GM12878 (cell line): ENCODE data around the gene L1CAM. TPM values are rescaled to one million over a fixed set of nuclear protein-coding genes. Genes with fewer than 3 reads are reported as not detected.
A peak's percentile ranks its signal among the peaks of the same experiment; 100 is the strongest.

ENCODE experiments used
- ATAC-seq: fragments of 200-7000 bp; cut with Tn5 transposase; 3 replicates; pipeline ENCODE4 v1.9.1; 2020; ENCODE audit warnings: mild to moderate bottlenecking, moderate library complexity
- BruUV-seq: library from RNA; stranded (reverse); fragments of 400-500 nt; replicated peaks from 2 replicates; lab custom pipeline; 2021; lab: Mats Ljungman, UMichigan
- CTCF ChIA-PET: fragments of 300-600 bp; sonication (Branson Sonifier 250); formaldehyde crosslinking; extraction: SDS; loops from one replicate; lab custom pipeline; 2021; ENCODE audit warnings: inconsistent platforms; lab: Yijun Ruan, JAX
- POLR2A ChIA-PET: fragments of 350-600 bp; formaldehyde crosslinking; extraction: SDS; loops from one replicate; lab custom pipeline; 2021; ENCODE audit warnings: inconsistent platforms; lab: Charles Lee
- RAD21 ChIA-PET: fragments of 300-600 bp; sonication (Branson Sonifier 250); formaldehyde crosslinking; loops from one replicate; lab custom pipeline; 2023; ENCODE audit warnings: antibody characterized with exemption; ENCODE audit not compliant: unreplicated experiment; lab: Charles Lee
- SMC1A ChIA-PET: fragments of 300-600 bp; sonication (Branson Sonifier 250); formaldehyde crosslinking; loops from one replicate; lab custom pipeline; 2023; ENCODE audit not compliant: unreplicated experiment, uncharacterized antibody; lab: Charles Lee
- DNase-seq: peaks from one replicate; pipeline ENCODE4 v3.0.0-alpha.2; 2011; ENCODE audit warnings: low read depth, low spot score
- FAIRE-seq: peaks from 3 replicates; lab custom pipeline; 2011; peaks lifted over from hg19 to GRCh38; lab: Jason Lieb, UNC
- H2AFZ ChIP-seq: 2 replicates; pipeline ENCODE4 v1.6.0; 2011; ENCODE audit warnings: low read depth, low read length, control low read depth; ENCODE audit not compliant: control insufficient read depth
- H3K27ac ChIP-seq: 2 replicates; pipeline ENCODE4 v1.5.1; 2011; ENCODE audit warnings: control low read depth; ENCODE audit not compliant: control insufficient read depth, insufficient read depth
- H3K27me3 ChIP-seq, 2 experiments: replicated peaks in 1 of 2; 2 replicates each; pipeline versions ENCODE4 v1.6.0 to v1.6.1; 2011; ENCODE audit warnings: low read length in 1 of 2; ENCODE audit not compliant: control insufficient read depth in 2 of 2, insufficient read depth in 2 of 2
- H3K36me3 ChIP-seq, 2 experiments: 2 replicates each; pipeline ENCODE4 v1.5.1; 2011; ENCODE audit warnings: low read length in 1 of 2; ENCODE audit not compliant: control insufficient read depth in 2 of 2, insufficient read depth in 2 of 2
- H3K4me1 ChIP-seq: 2 replicates; pipeline ENCODE4 v1.6.1; 2011; ENCODE audit warnings: mild to moderate bottlenecking, low read length, moderate library complexity, mixed read lengths; ENCODE audit not compliant: control insufficient read depth, insufficient read depth
- H3K4me2 ChIP-seq: 2 replicates; pipeline ENCODE4 v1.6.0; 2011; ENCODE audit warnings: control low read depth; ENCODE audit not compliant: control insufficient read depth, insufficient read depth
- H3K4me3 ChIP-seq: fragments of 200-600 bp; sonication (generic); 2 replicates; pipeline ENCODE4 v1.5.1; 2016
- H3K79me2 ChIP-seq: 2 replicates; pipeline ENCODE4 v1.6.0; 2011; ENCODE audit warnings: low read length; ENCODE audit not compliant: control insufficient read depth, insufficient read depth
- H3K9ac ChIP-seq: 2 replicates; pipeline ENCODE4 v1.8.0; 2011; ENCODE audit warnings: low read length, control low read depth, mixed read lengths; ENCODE audit not compliant: control insufficient read depth, insufficient read depth
- H3K9me3 ChIP-seq: replicated peaks from 3 replicates; pipeline ENCODE4 v1.5.1; 2011; ENCODE audit warnings: mild to moderate bottlenecking, low read length; ENCODE audit not compliant: control insufficient read depth, insufficient read depth
- H4K20me1 ChIP-seq: 2 replicates; pipeline ENCODE4 v1.6.0; 2011; ENCODE audit not compliant: control insufficient read depth, insufficient read depth
- BCL11A ChIP-seq: IDR thresholded peaks from 2 replicates; pipeline ENCODE4 v1.6.1; 2011; ENCODE audit warnings: low read depth, low read length
- BHLHE40 ChIP-seq, 2 experiments: fragments of 450-650 bp in 1 of 2; IDR thresholded peaks; 2 replicates each; pipeline ENCODE4 v1.6.1; 2011 to 2017; ENCODE audit warnings: low read depth in 2 of 2, borderline replicate concordance in 1 of 2, improper control_type of control experiment in 1 of 2, low read length in 1 of 2, mild to moderate bottlenecking in 1 of 2
- CHD1 ChIP-seq: IDR thresholded peaks from 2 replicates; pipeline ENCODE4 v1.6.1; 2012; ENCODE audit warnings: low read depth, low read length, improper control_type of control experiment
- HDGF ChIP-seq: fragments of 450-650 bp; IDR thresholded peaks from 2 replicates; pipeline ENCODE4 v1.6.1; 2016; ENCODE audit warnings: antibody characterized with exemption
- NR2F1 ChIP-seq: fragments of 450-650 bp; conservative IDR thresholded peaks from 2 replicates; pipeline ENCODE4 v1.6.1; 2017; ENCODE audit warnings: mild to moderate bottlenecking
- RUNX3 ChIP-seq: IDR thresholded peaks from 2 replicates; pipeline ENCODE4 v1.6.1; 2012; ENCODE audit warnings: low read length, inconsistent platforms
- ZNF384 ChIP-seq: IDR thresholded peaks from 2 replicates; pipeline ENCODE4 v1.6.1; 2012; ENCODE audit warnings: low read depth, mild to moderate bottlenecking, low read length, improper control_type of control experiment, borderline replicate concordance
- WGBS: methylation state at CpG from one replicate; pipeline ENCODE4 v1.1.6; 2016; ENCODE audit warnings: low lambda C conversion rate; ENCODE audit not compliant: insufficient replicate concordance, insufficient coverage; ENCODE audit errors: missing lambda C conversion rate; 5-methylcytosine and 5-hydroxymethylcytosine counted together
- in situ Hi-C: fragments of 300-500 bp; cut with MboI; formaldehyde crosslinking; loops from 9 replicates; pipeline ENCODE4 v1.14.3; 2018; ENCODE audit warnings: mixed read lengths
- intact Hi-C: fragments of 100-400 bp; cut with micrococcal nuclease; formaldehyde crosslinking; loops from one replicate; pipeline ENCODE4 v1.14.2; 2022; ENCODE audit not compliant: unreplicated experiment
- polyA plus RNA-seq, 11 experiments: library from polyadenylated mRNA; depleted of rRNA in 4 of 11; unstranded in 6 of 11; stranded (reverse) in 5 of 11; fragments of >200 nt; fragmentation: Nextera tagmentation in 4 of 11; fragmentation: Illumina TruSeq in 1 of 11; extraction: Ambion mirVana in 4 of 11; extraction: Trizol in 1 of 11; gene quantifications; 1 replicate in 1 of 11; 2 replicates in 10 of 11; pipeline versions ENCODE4 v1.2.1 to v1.2.3, GENCODE V29; 2011 to 2016; ENCODE audit warnings: inconsistent platforms in 2 of 11, missing spikeins in 2 of 11, low read depth in 1 of 11
- total RNA-seq, 4 experiments: library from RNA; depleted of rRNA in 3 of 4; stranded (reverse); fragments of >200 nt in 3 of 4; fragmentation: Illumina TruSeq in 1 of 4; extraction: Trizol in 1 of 4; gene quantifications; 2 replicates each; pipeline versions ENCODE4 v1.2.1 to v1.2.3, GENCODE V29; 2013 to 2021
- TF ChIP-seq, protein P1 (sequence below): fragments of 450-650 bp; IDR thresholded peaks from 2 replicates; pipeline ENCODE4 v1.6.1; 2016; ENCODE audit warnings: mild to moderate bottlenecking, moderate library complexity, borderline replicate concordance
- TF ChIP-seq, protein P2 (sequence below): fragments of 450-650 bp; IDR thresholded peaks from 2 replicates; pipeline ENCODE4 v1.6.1; 2017; ENCODE audit warnings: antibody characterized with exemption, mild to moderate bottlenecking, moderate library complexity

The L1CAM gene
- total and polyA plus RNA-seq, 10 of the 15 experiments (the other 5 are each of a cell fraction or from before 2014, with no cell fraction given), result 0.01 to 0.64 (median 0.09) TPM; not detected in 5

DNA sequence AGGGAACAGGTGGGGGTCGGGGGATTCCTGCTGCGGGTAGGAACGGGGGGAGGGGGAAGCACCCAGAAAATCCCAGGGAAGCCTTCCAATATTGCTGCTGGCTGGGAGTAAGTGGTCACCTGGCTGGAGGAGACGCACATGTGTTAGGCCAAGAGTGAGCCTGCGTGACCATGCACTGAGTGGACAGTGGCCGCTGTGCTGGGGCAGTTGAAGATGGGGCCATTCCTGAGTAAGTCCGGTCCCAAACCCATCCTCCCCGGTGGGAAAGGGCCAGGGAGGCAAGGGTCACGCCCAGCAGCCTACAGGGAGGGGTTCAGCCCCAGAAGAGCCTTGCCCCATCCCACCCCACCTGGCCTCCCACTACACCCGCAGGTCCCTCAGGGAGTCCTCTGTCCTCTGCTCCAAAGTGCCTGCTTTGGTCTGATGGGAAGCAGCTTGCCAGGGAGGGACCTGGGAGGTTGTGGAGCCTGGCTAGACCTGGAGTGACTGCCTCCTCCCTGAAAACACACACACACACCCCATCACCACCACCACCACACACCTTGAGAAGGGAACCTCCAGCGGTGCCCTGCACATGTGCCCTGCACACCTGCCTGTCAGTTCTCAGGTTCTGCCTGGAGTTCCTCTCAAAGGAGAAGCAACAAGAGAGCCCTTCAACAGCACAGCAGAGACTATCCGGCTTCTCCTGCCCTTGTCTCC lies 6.1 kb downstream of the L1CAM start (continued):
- TF ChIP-seq, protein P1, sequence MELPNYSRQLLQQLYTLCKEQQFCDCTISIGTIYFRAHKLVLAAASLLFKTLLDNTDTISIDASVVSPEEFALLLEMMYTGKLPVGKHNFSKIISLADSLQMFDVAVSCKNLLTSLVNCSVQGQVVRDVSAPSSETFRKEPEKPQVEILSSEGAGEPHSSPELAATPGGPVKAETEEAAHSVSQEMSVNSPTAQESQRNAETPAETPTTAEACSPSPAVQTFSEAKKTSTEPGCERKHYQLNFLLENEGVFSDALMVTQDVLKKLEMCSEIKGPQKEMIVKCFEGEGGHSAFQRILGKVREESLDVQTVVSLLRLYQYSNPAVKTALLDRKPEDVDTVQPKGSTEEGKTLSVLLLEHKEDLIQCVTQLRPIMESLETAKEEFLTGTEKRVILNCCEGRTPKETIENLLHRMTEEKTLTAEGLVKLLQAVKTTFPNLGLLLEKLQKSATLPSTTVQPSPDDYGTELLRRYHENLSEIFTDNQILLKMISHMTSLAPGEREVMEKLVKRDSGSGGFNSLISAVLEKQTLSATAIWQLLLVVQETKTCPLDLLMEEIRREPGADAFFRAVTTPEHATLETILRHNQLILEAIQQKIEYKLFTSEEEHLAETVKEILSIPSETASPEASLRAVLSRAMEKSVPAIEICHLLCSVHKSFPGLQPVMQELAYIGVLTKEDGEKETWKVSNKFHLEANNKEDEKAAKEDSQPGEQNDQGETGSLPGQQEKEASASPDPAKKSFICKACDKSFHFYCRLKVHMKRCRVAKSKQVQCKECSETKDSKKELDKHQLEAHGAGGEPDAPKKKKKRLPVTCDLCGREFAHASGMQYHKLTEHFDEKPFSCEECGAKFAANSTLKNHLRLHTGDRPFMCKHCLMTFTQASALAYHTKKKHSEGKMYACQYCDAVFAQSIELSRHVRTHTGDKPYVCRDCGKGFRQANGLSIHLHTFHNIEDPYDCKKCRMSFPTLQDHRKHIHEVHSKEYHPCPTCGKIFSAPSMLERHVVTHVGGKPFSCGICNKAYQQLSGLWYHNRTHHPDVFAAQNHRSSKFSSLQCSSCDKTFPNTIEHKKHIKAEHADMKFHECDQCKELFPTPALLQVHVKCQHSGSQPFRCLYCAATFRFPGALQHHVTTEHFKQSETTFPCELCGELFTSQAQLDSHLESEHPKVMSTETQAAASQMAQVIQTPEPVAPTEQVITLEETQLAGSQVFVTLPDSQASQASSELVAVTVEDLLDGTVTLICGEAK, result no peak
- no peak for TF ChIP-seq HDGF
- TF ChIP-seq BCL11A, result no peak

DNA sequence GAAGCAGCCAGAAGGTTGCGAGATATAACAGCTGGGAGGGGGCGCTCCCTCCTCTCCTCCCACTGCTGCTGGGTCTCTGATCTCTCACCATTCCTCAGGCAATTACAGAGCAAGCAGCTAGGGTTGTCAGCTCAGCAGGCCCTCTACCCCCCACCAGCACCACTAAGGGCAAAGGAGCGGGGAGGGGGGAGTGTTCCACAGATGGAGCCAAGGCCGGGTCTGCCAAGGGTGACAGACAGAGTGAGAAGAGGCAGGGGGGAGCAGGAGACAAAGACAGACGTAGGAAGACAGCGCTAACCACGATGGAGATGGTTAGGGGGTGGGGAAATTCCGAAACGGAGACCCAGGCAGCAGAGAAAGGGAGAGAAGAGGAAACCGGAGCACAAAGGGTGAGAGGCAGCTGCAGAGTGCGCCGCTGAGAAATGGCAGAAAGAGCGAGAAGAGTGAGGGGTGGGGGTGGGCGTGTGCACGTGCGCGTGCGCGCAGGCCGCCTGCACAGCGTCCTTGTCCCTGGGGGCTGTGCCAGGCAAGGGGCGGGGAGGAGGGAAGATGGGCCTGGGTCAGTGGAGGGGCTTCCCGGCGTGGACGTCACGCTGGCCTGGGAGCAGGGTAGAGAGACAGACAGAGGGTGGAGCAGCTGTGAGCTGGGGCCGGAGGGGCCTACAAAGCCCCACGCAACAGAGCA lies 6.9 kb downstream of the L1CAM start:
- Histone ChIP-seq H3K27me3 (peaks cover 0 to 1% of the 10 kb centered on the region in 2 experiments; a peak in 2 of 4 replicates), H2AFZ (no peak overlapping the region; the same call in 1 of the 2 replicates), H3K4me1 (no peaks in the 10 kb centered on the region; the same call in 1 of the 2 replicates), H4K20me1 (no peaks in the 10 kb centered on the region), H3K36me3 (no peaks in the 10 kb centered on the region), H3K27ac (no peak overlapping the region), H3K4me2 (no peak overlapping the region), H3K9ac (no peak overlapping the region), H3K4me3 (no peak overlapping the region), H3K79me2 (no peaks in the 10 kb centered on the region), H3K9me3 (no peaks in the 10 kb centered on the region; the same call in 2 of the 3 replicates)
- in situ Hi-C loops (no loop called here), intact Hi-C loops (no loop called here)
- WGBS, result 12% methylated on average over 15 of the region's 28 CpGs
- CTCF ChIA-PET, result interaction anchor here (1.1 to 1.7 kb wide), 2 partner anchors 45 to 68 kb away, joined by 3 to 11 read pairs; partner anchors contain the start of gene ARHGAP4
- RAD21 ChIA-PET, result interaction anchor here (1.0 to 1.2 kb wide), 2 partner anchors 43 to 45 kb away, joined by 5 read pairs; no protein-coding TSS in a partner anchor
- DNase-seq, result no peak
- no TSS peak for BruUV-seq
- peak; percentile 43 for ATAC-seq
- POLR2A ChIA-PET, result interaction anchor here (0.6 to 1.9 kb wide), 5 partner anchors 46 to 542 kb away, joined by 3 to 5 read pairs (median 3); no protein-coding TSS in a partner anchor
- SMC1A ChIA-PET, result no interaction called here
- FAIRE-seq, result no peak
- no peak for TF ChIP-seq CHD1
- no peak for TF ChIP-seq ZNF384
- TF ChIP-seq, protein P2, sequence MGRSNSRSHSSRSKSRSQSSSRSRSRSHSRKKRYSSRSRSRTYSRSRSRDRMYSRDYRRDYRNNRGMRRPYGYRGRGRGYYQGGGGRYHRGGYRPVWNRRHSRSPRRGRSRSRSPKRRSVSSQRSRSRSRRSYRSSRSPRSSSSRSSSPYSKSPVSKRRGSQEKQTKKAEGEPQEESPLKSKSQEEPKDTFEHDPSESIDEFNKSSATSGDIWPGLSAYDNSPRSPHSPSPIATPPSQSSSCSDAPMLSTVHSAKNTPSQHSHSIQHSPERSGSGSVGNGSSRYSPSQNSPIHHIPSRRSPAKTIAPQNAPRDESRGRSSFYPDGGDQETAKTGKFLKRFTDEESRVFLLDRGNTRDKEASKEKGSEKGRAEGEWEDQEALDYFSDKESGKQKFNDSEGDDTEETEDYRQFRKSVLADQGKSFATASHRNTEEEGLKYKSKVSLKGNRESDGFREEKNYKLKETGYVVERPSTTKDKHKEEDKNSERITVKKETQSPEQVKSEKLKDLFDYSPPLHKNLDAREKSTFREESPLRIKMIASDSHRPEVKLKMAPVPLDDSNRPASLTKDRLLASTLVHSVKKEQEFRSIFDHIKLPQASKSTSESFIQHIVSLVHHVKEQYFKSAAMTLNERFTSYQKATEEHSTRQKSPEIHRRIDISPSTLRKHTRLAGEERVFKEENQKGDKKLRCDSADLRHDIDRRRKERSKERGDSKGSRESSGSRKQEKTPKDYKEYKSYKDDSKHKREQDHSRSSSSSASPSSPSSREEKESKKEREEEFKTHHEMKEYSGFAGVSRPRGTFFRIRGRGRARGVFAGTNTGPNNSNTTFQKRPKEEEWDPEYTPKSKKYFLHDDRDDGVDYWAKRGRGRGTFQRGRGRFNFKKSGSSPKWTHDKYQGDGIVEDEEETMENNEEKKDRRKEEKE, result no peak
- TF ChIP-seq BHLHE40 (IDR thresholded peaks at IDR 0.05; ENCODE audit: borderline replicate concordance in 1 of 2, low read depth in 2 of 2, low read length in 1 of 2), result peak; percentile 25 to 73; a peak in 2 of 4 replicates
- peak; percentile 23; the same call in 1 of the 2 replicates for TF ChIP-seq RUNX3
- no peak for TF ChIP-seq NR2F1
